ENCODE data around the gene RELL2.

- TF ChIP-seq FOXM1 (IDR thresholded peaks at IDR 0.05; ENCODE audit: borderline replicate concordance) (no peak), HDGF (IDR thresholded peaks at IDR 0.05; ENCODE audit: borderline replicate concordance) (no peak), SP1 (IDR thresholded peaks at IDR 0.05) (no peak), FOXA1 (IDR thresholded peaks at IDR 0.05) (no peak), NFRKB (IDR thresholded peaks at IDR 0.05) (no peak), BHLHE40 (IDR thresholded peaks at IDR 0.05; ENCODE audit: borderline replicate concordance) (no peak)
Observed at GRCh38 chr5:141641634-141642267, 5.0 kb downstream of the RELL2 start.
